Inferior parietal cortex (tissue), 1 donor: ENCODE data around the gene FAF1.

Source experiments
- DNase-seq: peaks from one replicate; pipeline ENCODE4 v3.0.0-alpha.2; 2016; ENCODE audit errors: extremely low spot score

FAF1 gene

GRCh38 chr1:50702395-50702794 lies 257.7 kb downstream of the FAF1 start:
- no peak for DNase-seq

- no peak for DNase-seq
These were observed 258.3 kb downstream of the FAF1 start for GRCh38 chr1:50701706-50702317.

- DNase-seq, result no peak
These were observed 259.4 kb downstream of the FAF1 start for GRCh38 chr1:50700621-50701020.

GRCh38 chr1:50700214-50700613 lies 259.9 kb downstream of the FAF1 start:
- DNase-seq, result no peak

GRCh38 chr1:50699795-50700194 lies 260.3 kb downstream of the FAF1 start:
- no peak for DNase-seq

- DNase-seq, result peak; percentile 77
These were observed 262.3 kb downstream of the FAF1 start for GRCh38 chr1:50697440-50698421.

GRCh38 chr1:50693829-50694228 lies 266.2 kb downstream of the FAF1 start:
- no peak for DNase-seq

- DNase-seq, result no peak
These were observed 275.9 kb downstream of the FAF1 start for GRCh38 chr1:50684185-50684584.

- DNase-seq, result no peak
These were observed 278.1 kb downstream of the FAF1 start for GRCh38 chr1:50681931-50682330.

GRCh38 chr1:50667710-50668356 lies 292.2 kb downstream of the FAF1 start:
- DNase-seq, result no peak

GRCh38 chr1:50667272-50667671 lies 292.8 kb downstream of the FAF1 start:
- DNase-seq, result no peak

- no peak for DNase-seq
These were observed 293.2 kb downstream of the FAF1 start for GRCh38 chr1:50666849-50667248.

- DNase-seq, result no peak
These were observed 294.7 kb downstream of the FAF1 start for GRCh38 chr1:50665413-50665812.

- DNase-seq, result no peak
These were observed 298.4 kb downstream of the FAF1 start for GRCh38 chr1:50661626-50662025.

- no peak for DNase-seq
These were observed 300.9 kb downstream of the FAF1 start for GRCh38 chr1:50659107-50659662.

- no peak for DNase-seq
These were observed 301.5 kb downstream of the FAF1 start for GRCh38 chr1:50658459-50659076.

GRCh38 chr1:50656931-50657330 lies 303.1 kb downstream of the FAF1 start:
- DNase-seq, result no peak

GRCh38 chr1:50651476-50652263 lies 308.4 kb downstream of the FAF1 start:
- no peak for DNase-seq

- DNase-seq, result no peak
These were observed 313.5 kb downstream of the FAF1 start for GRCh38 chr1:50646526-50646925.

GRCh38 chr1:50645139-50645538 lies 314.9 kb downstream of the FAF1 start:
- no peak for DNase-seq
